Stomach (tissue), 9 donors: Measurements from ENCODE around the gene SMYD3. TPM values are rescaled to one million over a fixed set of nuclear protein-coding genes. Genes with fewer than 3 reads are reported as not detected.

Experiments
- DNase-seq, 2 donors: peaks; one replicate each; pipeline versions ENCODE4 v3.0.0 to v3.0.0-alpha.2; 2013 to 2019
- H3K27ac ChIP-seq, 5 donors: fragments of 200-600 bp in 4 of 5; sonication (generic) in 4 of 5; one replicate each; pipeline ENCODE4 v1.5.1; 2013 to 2019; ENCODE audit warnings: mild to moderate bottlenecking in 1 of 5, moderate library complexity in 1 of 5
- H3K27me3 ChIP-seq, 3 donors: fragments of 200-600 bp; sonication (generic); one replicate each; pipeline ENCODE4 v1.5.1; 2017 to 2019; ENCODE audit warnings: mixed run types in 1 of 3
- H3K36me3 ChIP-seq, 4 donors: fragments of 200-600 bp; sonication (generic); 1 replicate in 3 of 4; 2 replicates in 1 of 4; pipeline ENCODE4 v1.5.1; 2016 to 2019
- H3K4me1 ChIP-seq, 4 donors: fragments of 200-600 bp; sonication (generic); one replicate each; pipeline ENCODE4 v1.5.1; 2016 to 2019
- H3K4me3 ChIP-seq, 4 donors: fragments of 200-600 bp; sonication (generic) in 3 of 4; one replicate each; pipeline ENCODE4 v1.5.1; 2016 to 2019; ENCODE audit warnings: mild to moderate bottlenecking in 1 of 4
- H3K9me3 ChIP-seq, 4 donors: fragments of 200-600 bp; sonication (generic); one replicate each; pipeline ENCODE4 v1.5.1; 2016 to 2019
- CTCF ChIP-seq, 7 experiments: fragments of 450-650 bp in 4 of 7; fragments of 200-600 bp in 3 of 7; sonication (generic) in 3 of 7; IDR thresholded peaks; one replicate each; pipeline ENCODE4 v1.5.1; 2016 to 2019; ENCODE audit warnings: antibody characterized with exemption in 7 of 7, control low read depth in 2 of 7, mild to moderate bottlenecking in 1 of 7
- EP300 ChIP-seq: sonication (generic); formaldehyde crosslinking; IDR thresholded peaks from one replicate; pipeline ENCODE4 v1.6.1; 2017; ENCODE audit warnings: antibody characterized with exemption
- POLR2A ChIP-seq, 4 donors: fragments of 450-650 bp; IDR thresholded peaks; one replicate each; pipeline ENCODE4 v1.6.1; 2016; ENCODE audit warnings: antibody characterized with exemption in 4 of 4, control low read depth in 2 of 4, mild to moderate bottlenecking in 1 of 4, moderate library complexity in 1 of 4
- POLR2AphosphoS5 ChIP-seq, 3 donors: sonication (generic); formaldehyde crosslinking; IDR thresholded peaks; one replicate each; pipeline ENCODE4 v1.6.1; 2016; ENCODE audit warnings: antibody characterized with exemption in 3 of 3
- WGBS, 5 donors: extraction: QIAGEN DNeasy Blood & Tissue Kit in 3 of 5; methylation state at CpG; one replicate each; pipeline versions ENCODE4 v1.1.5 to v1.1.7; 2013 to 2018; 5-methylcytosine and 5-hydroxymethylcytosine counted together
- intact Hi-C: fragments of 100-400 bp; cut with DNase I; formaldehyde crosslinking; loops from one replicate; pipeline ENCODE4 v1.15.1; 2023; ENCODE audit warnings: low total_unique reads
- polyA plus RNA-seq, 3 donors: library from polyadenylated mRNA; stranded (reverse); fragments of 200-250 nt; gene quantifications; one replicate each; pipeline ENCODE4 v1.2.3, GENCODE V29; 2013
- total RNA-seq, 5 donors: library from RNA; depleted of rRNA; stranded (reverse); fragments of >200 nt; gene quantifications; one replicate each; pipeline versions ENCODE4 v1.1.0 to v1.2.3, GENCODE V29; 2014 to 2016
- donor health status: healthy with polysubstance abuse.
- donor health status: Bipolar disorder and iron deficiency.
- donor health status: healthy.

The SMYD3 gene
- total and polyA plus RNA-seq, 8 donors = 6.4 to 196 (median 27.8) TPM

GRCh38 chr1:246160905-246161304 lies 346.2 kb downstream of the SMYD3 start:
- Histone ChIP-seq H3K4me3 (no peak overlapping the region), H3K27ac (no peak overlapping the region), H3K36me3 (no peaks in the 10 kb centered on the region), H3K9me3 (no peaks in the 10 kb centered on the region), H3K27me3 (no peaks in the 10 kb centered on the region), H3K4me1 (peaks cover 0 to 13% (median 3%) of the 10 kb centered on the region in 4 donors)
- DNase-seq = no peak
- intact Hi-C loops = no loop called here
- 88 to 95% (median 92%) methylated on average over 10 of the region's 10 CpGs for whole genome bisulfite sequencing, 5 donors
- TF ChIP-seq POLR2AphosphoS5 (IDR thresholded peaks at IDR 0.05) = no peak
- no peak for TF ChIP-seq POLR2A (IDR thresholded peaks at IDR 0.05)
- TF ChIP-seq EP300 = no peak
- TF ChIP-seq CTCF (IDR thresholded peaks at IDR 0.05) = no peak

- TF ChIP-seq POLR2AphosphoS5 (IDR thresholded peaks at IDR 0.05) (no peak), CTCF (IDR thresholded peaks at IDR 0.05) (no peak), POLR2A (IDR thresholded peaks at IDR 0.05) (no peak), EP300 (no peak)
- H3K27me3 ChIP-seq = no peaks in the 10 kb centered on the region
- H3K4me3 ChIP-seq = no peak overlapping the region
- H3K36me3 ChIP-seq = no peaks in the 10 kb centered on the region
- no peaks in the 10 kb centered on the region for H3K9me3 ChIP-seq
- H3K27ac ChIP-seq = no peak overlapping the region
- WGBS, 5 donors = 79 to 92% (median 81%) methylated on average over 4 of the region's 4 CpGs
- peaks cover 0 to 13% (median 3%) of the 10 kb centered on the region in 4 donors for H3K4me1 ChIP-seq
- intact Hi-C loops = no loop called here
- DNase-seq = no peak
Observed at GRCh38 chr1:246160374-246160773, 346.7 kb downstream of the SMYD3 start.

- H3K9me3 ChIP-seq = no peaks in the 10 kb centered on the region
- TF ChIP-seq POLR2AphosphoS5 (IDR thresholded peaks at IDR 0.05) (no peak), CTCF (IDR thresholded peaks at IDR 0.05) (no peak)
- no peak for DNase-seq
- no peaks in the 10 kb centered on the region for H3K27me3 ChIP-seq
- no peak overlapping the region for H3K4me3 ChIP-seq
- peaks cover 0 to 13% (median 3%) of the 10 kb centered on the region in 4 donors for H3K4me1 ChIP-seq
- intact Hi-C loops = no loop called here
- 79 to 89% (median 88%) methylated on average over 9 of the region's 9 CpGs for WGBS, 5 donors
- no peaks in the 10 kb centered on the region for H3K36me3 ChIP-seq
- H3K27ac ChIP-seq = no peak overlapping the region
Observed at GRCh38 chr1:246159279-246160227, 347.5 kb downstream of the SMYD3 start.

GRCh38 chr1:246158131-246158530 lies 348.9 kb downstream of the SMYD3 start:
- Histone ChIP-seq H3K9me3 (no peaks in the 10 kb centered on the region), H3K4me3 (no peak overlapping the region), H3K27me3 (no peaks in the 10 kb centered on the region), H3K27ac (no peak overlapping the region), H3K4me1 (peaks cover 0 to 13% (median 3%) of the 10 kb centered on the region in 4 donors), H3K36me3 (no peaks in the 10 kb centered on the region)
- no peak for TF ChIP-seq CTCF (IDR thresholded peaks at IDR 0.05)
- TF ChIP-seq EP300 = no peak
- no peak for TF ChIP-seq POLR2A (IDR thresholded peaks at IDR 0.05)
- no peak for TF ChIP-seq POLR2AphosphoS5 (IDR thresholded peaks at IDR 0.05)
- 75 to 89% (median 88%) methylated on average over 2 of the region's 2 CpGs for WGBS, 5 donors
- intact Hi-C loops = no loop called here
- no peak for DNase-seq
